Erythroblast (primary cell): Measurements from ENCODE around the gene ACE.

Experiments
- GATA1 ChIP-seq: IDR thresholded peaks from 2 replicates; pipeline ENCODE4 v1.6.1; 2011; ENCODE audit warnings: low read depth, mild to moderate bottlenecking, control low read depth, low read length, moderate library complexity
- POLR2A ChIP-seq: IDR thresholded peaks from 2 replicates; pipeline ENCODE4 v1.6.1; 2011; ENCODE audit warnings: mild to moderate bottlenecking, low read length

DNA sequence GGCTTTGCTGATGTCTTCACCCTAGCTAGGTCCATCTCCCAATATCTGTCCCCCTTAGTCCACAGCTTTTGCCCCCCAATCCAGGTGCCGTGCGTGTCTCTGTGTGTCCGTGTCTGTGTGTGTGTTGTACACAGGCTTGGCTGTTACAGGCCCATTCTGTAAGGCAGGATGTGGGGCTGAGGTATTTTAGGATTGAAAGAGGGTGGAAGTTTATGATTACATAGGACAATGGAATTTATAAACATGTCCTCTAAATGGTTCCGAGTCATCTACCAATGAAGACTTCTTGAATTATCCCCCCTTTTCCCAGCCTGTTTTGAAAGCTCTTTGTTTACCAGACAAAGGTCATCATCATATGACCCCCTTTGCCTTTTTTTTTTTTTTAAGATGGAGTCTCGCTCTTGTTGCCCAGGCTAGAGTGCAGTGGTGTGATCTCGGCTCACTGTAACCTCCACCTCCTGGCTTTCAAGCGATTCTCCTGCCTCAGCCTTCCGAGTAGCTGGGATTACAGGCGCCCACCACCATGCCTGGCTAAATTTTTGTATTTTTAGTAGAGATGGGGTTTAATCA lies 21.9 kb downstream of the ACE start:
- TF ChIP-seq POLR2A (no peak), GATA1 (no peak)
